ENCODE data around the gene LPAR3. TPM values are rescaled to one million over a fixed set of nuclear protein-coding genes. Genes with fewer than 3 reads are reported as not detected.

The LPAR3 gene
- total RNA-seq, 1 experiment from 2014 or later = 0.27 TPM

GRCh38 chr1:84857906-84858305 is 35.1 kb downstream of the LPAR3 start:
- DNase-seq (ENCODE audit: low spot score) = no peak

- DNase-seq (ENCODE audit: low spot score) = no peak
These were observed 36.2 kb downstream of the LPAR3 start for GRCh38 chr1:84856726-84857270.

GRCh38 chr1:84855691-84856630 is 37.0 kb downstream of the LPAR3 start:
- DNase-seq (ENCODE audit: low spot score) = no peak

GRCh38 chr1:84855168-84855567 is 37.8 kb downstream of the LPAR3 start:
- DNase-seq (ENCODE audit: low spot score) = no peak

GRCh38 chr1:84853741-84854721 is 39.0 kb downstream of the LPAR3 start:
- DNase-seq (ENCODE audit: low spot score) = peak; percentile 33

- DNase-seq (ENCODE audit: low spot score) = peak; percentile 45
These were observed 41.2 kb downstream of the LPAR3 start for GRCh38 chr1:84851839-84852238.

GRCh38 chr1:84849357-84849975 is 43.5 kb downstream of the LPAR3 start:
- no peak for DNase-seq (ENCODE audit: low spot score)

- peak; percentile 93 for DNase-seq (ENCODE audit: low spot score)
These were observed 45.5 kb downstream of the LPAR3 start for GRCh38 chr1:84847253-84848250.

- DNase-seq (ENCODE audit: low spot score) = no peak
These were observed 46.6 kb downstream of the LPAR3 start for GRCh38 chr1:84846387-84846786.

GRCh38 chr1:84845357-84845756 is 47.6 kb downstream of the LPAR3 start:
- DNase-seq (ENCODE audit: low spot score) = no peak

- DNase-seq (ENCODE audit: low spot score) = no peak
These were observed 48.9 kb downstream of the LPAR3 start for GRCh38 chr1:84844094-84844493.

GRCh38 chr1:84842748-84843231 is 50.2 kb downstream of the LPAR3 start:
- no peak for DNase-seq (ENCODE audit: low spot score)

- no peak for DNase-seq (ENCODE audit: low spot score)
These were observed 51.0 kb downstream of the LPAR3 start for GRCh38 chr1:84841971-84842370.

GRCh38 chr1:84840346-84840745 is 52.7 kb downstream of the LPAR3 start:
- DNase-seq (ENCODE audit: low spot score) = no peak

GRCh38 chr1:84839544-84839943 is 53.5 kb downstream of the LPAR3 start:
- DNase-seq (ENCODE audit: low spot score) = no peak

GRCh38 chr1:84836145-84836544 is 56.9 kb downstream of the LPAR3 start:
- DNase-seq (ENCODE audit: low spot score) = peak; percentile 17

- DNase-seq (ENCODE audit: low spot score) = no peak
These were observed 57.8 kb downstream of the LPAR3 start for GRCh38 chr1:84835169-84835568.

GRCh38 chr1:84834419-84835064 is 58.5 kb downstream of the LPAR3 start:
- DNase-seq (ENCODE audit: low spot score) = peak; percentile 14

- no peak for DNase-seq (ENCODE audit: low spot score)
These were observed 59.8 kb downstream of the LPAR3 start for GRCh38 chr1:84833194-84833593.

- DNase-seq (ENCODE audit: low spot score) = no peak
These were observed 62.9 kb downstream of the LPAR3 start for GRCh38 chr1:84830136-84830535.

All from H4 (cell line).